BLaER1 treated with 17β-estradiol and CSF1 and Interleukin-3, amounts not matched to agents 10 nM and 100 nM (cell line): ENCODE results near the gene CDK15.
"Not testable (repeated sequence)": the region's sequence is repeated elsewhere in the genome, so short reads cannot be mapped to it uniquely, and the experiment has no call there.

Experiments
- H3K27ac ChIP-seq, 11 experiments: shearing (Covaris generic); formaldehyde crosslinking; 2 replicates each; pipeline ENCODE4 v1.8.1; 2022
- H3K27me3 ChIP-seq, 11 experiments: shearing (Covaris generic); formaldehyde crosslinking; 2 replicates each; pipeline ENCODE4 v1.8.1; 2022
- H3K36me3 ChIP-seq, 11 experiments: shearing (Covaris generic); formaldehyde crosslinking; 2 replicates each; pipeline ENCODE4 v1.8.1; 2022
- H3K4me1 ChIP-seq, 10 experiments: shearing (Covaris generic); formaldehyde crosslinking; 2 replicates each; pipeline ENCODE4 v1.8.1; 2022
- H3K4me2 ChIP-seq, 11 experiments: shearing (Covaris generic); formaldehyde crosslinking; 2 replicates each; pipeline ENCODE4 v1.8.1; 2022
- H3K4me3 ChIP-seq, 10 experiments: shearing (Covaris generic); formaldehyde crosslinking; 2 replicates each; pipeline ENCODE4 v1.8.1; 2022
- H3K9ac ChIP-seq, 11 experiments: shearing (Covaris generic); formaldehyde crosslinking; 2 replicates each; pipeline ENCODE4 v1.8.1; 2022
- H3K9me3 ChIP-seq, 11 experiments: shearing (Covaris generic); formaldehyde crosslinking; replicated peaks in 1 of 11; 2 replicates each; pipeline ENCODE4 v1.8.1; 2022
- H4K20me1 ChIP-seq, 11 experiments: shearing (Covaris generic); formaldehyde crosslinking; 2 replicates each; pipeline ENCODE4 v1.8.1; 2022
- Cebpa-rat ChIP-seq, 11 experiments: shearing (Covaris generic); IDR thresholded peaks; 2 replicates each; pipeline ENCODE4 v1.8.1; 2022

Gene CDK15

GRCh38 chr2:201806442-201807170, at the start of gene CDK15:
Gene CDK15 (plus strand): TSS chr2:201806537. CDS start chr2:201806665, 128 bp downstream.
- no peaks in the 10 kb centered on the region for H3K27me3 ChIP-seq
- peak within 1 kb of the TSS in 2 of 11 experiments; percentile 12 to 16; a peak in 1 of 22 replicates for H3K9ac ChIP-seq
- no peak within 1 kb of the TSS for H3K27ac ChIP-seq
- no peak within 1 kb of the TSS for H3K4me3 ChIP-seq
- H3K4me2 ChIP-seq, result peak within 1 kb of the TSS; percentile 31 to 79 (median 61)
- peaks cover 5 to 24% (median 19%) of the 10 kb centered on the region in 10 experiments; a peak in 17 of 20 replicates for H3K4me1 ChIP-seq
- TF ChIP-seq Cebpa-rat (IDR thresholded peaks at IDR 0.05), result no peak
- H4K20me1 ChIP-seq, result no peaks in the 10 kb centered on the region
- no peaks in the 10 kb centered on the region for H3K36me3 ChIP-seq
- H3K9me3 ChIP-seq, result no peaks in the 10 kb centered on the region

- no peak overlapping the region for H3K4me3 ChIP-seq
- TF ChIP-seq Cebpa-rat (IDR thresholded peaks at IDR 0.05), result no peak
- peaks cover 32 to 83% (median 47%) of the 10 kb centered on the region in 11 experiments for H3K36me3 ChIP-seq
- H3K9ac ChIP-seq, result no peak overlapping the region
- no peaks in the 10 kb centered on the region for H3K9me3 ChIP-seq
- no peak overlapping the region for H3K27ac ChIP-seq
- H3K27me3 ChIP-seq, result no peaks in the 10 kb centered on the region
- H3K4me1 ChIP-seq, result no peaks in the 10 kb centered on the region
- 0 out of 22 replicates have a peak, but pooled peaks cover 0 to 4% (median 0%) of the 10 kb centered on the region in 11 experiments for H4K20me1 ChIP-seq
- H3K4me2 ChIP-seq, result no peak overlapping the region
These were observed 48.1 kb upstream of the CDK15 start for GRCh38 chr2:201758234-201758633.

GRCh38 chr2:201758873-201759272, 47.5 kb upstream of the CDK15 start:
- H3K27me3 ChIP-seq, result no peaks in the 10 kb centered on the region
- no peak for TF ChIP-seq Cebpa-rat (IDR thresholded peaks at IDR 0.05)
- H3K4me3 ChIP-seq, result no peak overlapping the region
- no peak overlapping the region for H3K4me2 ChIP-seq
- peaks cover 37 to 85% (median 54%) of the 10 kb centered on the region in 11 experiments for H3K36me3 ChIP-seq
- no peaks in the 10 kb centered on the region for H3K9me3 ChIP-seq
- no peak overlapping the region for H3K27ac ChIP-seq
- no peaks in the 10 kb centered on the region for H3K4me1 ChIP-seq
- H3K9ac ChIP-seq, result no peak overlapping the region
- H4K20me1 ChIP-seq, result 0 out of 22 replicates have a peak, but pooled peaks cover 0 to 4% (median 0%) of the 10 kb centered on the region in 11 experiments

GRCh38 chr2:201759567-201759966, 46.8 kb upstream of the CDK15 start:
- H3K9ac ChIP-seq, result no peak overlapping the region
- TF ChIP-seq Cebpa-rat (IDR thresholded peaks at IDR 0.05), result no peak
- peaks cover 35 to 85% (median 56%) of the 10 kb centered on the region in 11 experiments for H3K36me3 ChIP-seq
- no peak overlapping the region for H3K4me2 ChIP-seq
- H3K4me3 ChIP-seq, result no peak overlapping the region
- no peaks in the 10 kb centered on the region for H3K9me3 ChIP-seq
- 0 out of 22 replicates have a peak, but pooled peaks cover 0 to 4% (median 0%) of the 10 kb centered on the region in 11 experiments for H4K20me1 ChIP-seq
- no peaks in the 10 kb centered on the region for H3K27me3 ChIP-seq
- H3K4me1 ChIP-seq, result no peaks in the 10 kb centered on the region
- no peak overlapping the region for H3K27ac ChIP-seq

GRCh38 chr2:201761101-201761500, 45.2 kb upstream of the CDK15 start:
- H3K9me3 ChIP-seq, result no peaks in the 10 kb centered on the region
- H3K27me3 ChIP-seq, result no peaks in the 10 kb centered on the region
- no peak overlapping the region for H3K27ac ChIP-seq
- H3K4me2 ChIP-seq, result no peak overlapping the region
- H3K36me3 ChIP-seq, result peaks cover 39 to 93% (median 64%) of the 10 kb centered on the region in 11 experiments
- no peaks in the 10 kb centered on the region for H3K4me1 ChIP-seq
- TF ChIP-seq Cebpa-rat (IDR thresholded peaks at IDR 0.05), result no peak
- H3K4me3 ChIP-seq, result no peak overlapping the region
- H4K20me1 ChIP-seq, result 0 out of 22 replicates have a peak, but pooled peaks cover 0 to 4% (median 0%) of the 10 kb centered on the region in 11 experiments
- H3K9ac ChIP-seq, result no peak overlapping the region

GRCh38 chr2:201764469-201764868, 41.9 kb upstream of the CDK15 start:
- H3K9ac ChIP-seq, H3K4me3 ChIP-seq, H3K9me3 ChIP-seq, H3K4me1 ChIP-seq, H3K27ac ChIP-seq, H3K4me2 ChIP-seq, H3K27me3 ChIP-seq: not testable (repeated sequence)
- peaks cover 0 to 11% (median 0%) of the 10 kb centered on the region in 11 experiments; a peak in 4 of 22 replicates for H4K20me1 ChIP-seq
- H3K36me3 ChIP-seq, result peaks cover 45 to 82% (median 62%) of the 10 kb centered on the region in 11 experiments

- Histone ChIP-seq H3K4me1 (no peaks in the 10 kb centered on the region), H3K4me3 (no peak overlapping the region), H4K20me1 (peaks cover 0 to 23% (median 0%) of the 10 kb centered on the region in 11 experiments; a peak in 6 of 22 replicates), H3K27me3 (no peaks in the 10 kb centered on the region), H3K27ac (no peak overlapping the region), H3K4me2 (no peak overlapping the region), H3K36me3 (peaks cover 37 to 73% (median 51%) of the 10 kb centered on the region in 11 experiments), H3K9ac (no peak overlapping the region), H3K9me3 (no peaks in the 10 kb centered on the region)
- no peak for TF ChIP-seq Cebpa-rat (IDR thresholded peaks at IDR 0.05)
These were observed 40.5 kb upstream of the CDK15 start for GRCh38 chr2:201765799-201766198.

GRCh38 chr2:201768918-201769317, 37.4 kb upstream of the CDK15 start:
- no peak overlapping the region for H3K4me3 ChIP-seq
- H3K9ac ChIP-seq, result no peak overlapping the region
- H3K36me3 ChIP-seq, result peaks cover 13 to 54% (median 22%) of the 10 kb centered on the region in 11 experiments
- H3K4me2 ChIP-seq, result no peak overlapping the region
- H3K4me1 ChIP-seq, result no peaks in the 10 kb centered on the region
- H3K27ac ChIP-seq, result no peak overlapping the region
- TF ChIP-seq Cebpa-rat (IDR thresholded peaks at IDR 0.05), result no peak
- peaks cover 0 to 51% (median 8%) of the 10 kb centered on the region in 11 experiments; a peak in 9 of 22 replicates for H4K20me1 ChIP-seq
- no peaks in the 10 kb centered on the region for H3K27me3 ChIP-seq
- H3K9me3 ChIP-seq, result no peaks in the 10 kb centered on the region

GRCh38 chr2:201769666-201770373, 36.5 kb upstream of the CDK15 start:
- Histone ChIP-seq H4K20me1 (peaks cover 0 to 60% (median 8%) of the 10 kb centered on the region in 11 experiments; a peak in 9 of 22 replicates), H3K9me3 (no peaks in the 10 kb centered on the region), H3K4me1 (no peaks in the 10 kb centered on the region), H3K27me3 (no peaks in the 10 kb centered on the region), H3K9ac (no peak overlapping the region), H3K27ac (no peak overlapping the region), H3K4me2 (no peak overlapping the region), H3K36me3 (peaks cover 13 to 54% (median 20%) of the 10 kb centered on the region in 11 experiments; a peak in 21 of 22 replicates), H3K4me3 (no peak overlapping the region)
- no peak for TF ChIP-seq Cebpa-rat (IDR thresholded peaks at IDR 0.05)
